KMS-11 (cell line): ENCODE results near the gene PTCH1.

Experiments used
- H2AFZ ChIP-seq: fragments of 200-600 bp; sonication (generic); 2 replicates; pipeline ENCODE4 v1.6.1; 2016; ENCODE audit warnings: antibody characterized with exemption, mixed run types, low read depth
- H3K27ac ChIP-seq: fragments of 200-600 bp; sonication (generic); 2 replicates; pipeline ENCODE4 v1.6.1; 2016; ENCODE audit warnings: mild to moderate bottlenecking, mixed run types
- H3K27me3 ChIP-seq: fragments of 200-600 bp; sonication (generic); 2 replicates; pipeline ENCODE4 v1.6.1; 2017; ENCODE audit warnings: mild to moderate bottlenecking, low read depth, mixed run types, moderate library complexity; ENCODE audit not compliant: insufficient read depth
- H3K36me3 ChIP-seq: fragments of 200-600 bp; sonication (generic); 2 replicates; pipeline ENCODE4 v1.6.1; 2017; ENCODE audit warnings: mild to moderate bottlenecking, mixed run types; ENCODE audit not compliant: insufficient read depth
- H3K4me1 ChIP-seq: fragments of 200-600 bp; sonication (generic); 2 replicates; pipeline ENCODE4 v1.6.1; 2016; ENCODE audit warnings: mild to moderate bottlenecking, low read depth, mixed run types; ENCODE audit not compliant: poor library complexity, severe bottlenecking
- H3K4me2 ChIP-seq: fragments of 200-600 bp; sonication (generic); 2 replicates; pipeline ENCODE4 v1.7.0; 2016; ENCODE audit warnings: mild to moderate bottlenecking, mixed run types
- H3K4me3 ChIP-seq: fragments of 200-600 bp; sonication (generic); IDR thresholded peaks from 2 replicates; pipeline ENCODE4 v1.6.1; 2017; ENCODE audit warnings: low read depth, low read length, mixed read lengths; ENCODE audit not compliant: insufficient read depth
- H3K79me2 ChIP-seq: fragments of 200-600 bp; sonication (generic); 2 replicates; pipeline ENCODE4 v1.6.1; 2016; ENCODE audit warnings: low read depth, mixed run types; ENCODE audit not compliant: insufficient read depth
- H3K9ac ChIP-seq: fragments of 200-600 bp; sonication (generic); 2 replicates; pipeline ENCODE4 v1.6.1; 2016; ENCODE audit warnings: mild to moderate bottlenecking, mixed run types
- H4K20me1 ChIP-seq: fragments of 200-600 bp; sonication (generic); 2 replicates; pipeline ENCODE4 v1.6.1; 2016; ENCODE audit warnings: mild to moderate bottlenecking, mixed run types; ENCODE audit not compliant: insufficient read depth
- TF ChIP-seq, protein P1 (sequence below): fragments of 200-600 bp; sonication (generic); conservative IDR thresholded peaks from 2 replicates; pipeline ENCODE4 v1.6.1; 2017; ENCODE audit warnings: low read depth, mild to moderate bottlenecking, antibody characterized with exemption, low read length, moderate library complexity, mixed read lengths

PTCH1 gene

DNA sequence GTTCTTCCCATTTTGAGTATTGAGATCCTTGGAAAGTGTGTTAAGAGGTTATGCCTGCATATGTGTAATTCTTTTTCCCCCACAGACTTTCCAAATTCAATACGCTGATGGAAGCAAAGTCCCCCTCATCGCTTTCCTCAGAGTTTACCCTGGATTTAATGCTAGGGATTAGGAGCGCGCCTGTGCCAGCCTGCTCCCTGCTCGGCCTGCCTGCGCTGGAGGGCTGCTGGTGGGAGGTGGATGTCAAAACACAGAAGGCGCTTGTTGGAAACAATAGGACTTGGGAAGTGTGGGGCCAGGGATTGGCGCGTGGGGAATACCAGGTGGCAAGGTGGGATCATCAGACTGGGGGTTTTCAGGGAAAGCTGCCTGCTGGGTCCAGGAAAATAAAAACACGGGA is 39.8 kb upstream of the PTCH1 start:
- H3K27me3 ChIP-seq, result no peaks in the 10 kb centered on the region
- TF ChIP-seq, protein P1, sequence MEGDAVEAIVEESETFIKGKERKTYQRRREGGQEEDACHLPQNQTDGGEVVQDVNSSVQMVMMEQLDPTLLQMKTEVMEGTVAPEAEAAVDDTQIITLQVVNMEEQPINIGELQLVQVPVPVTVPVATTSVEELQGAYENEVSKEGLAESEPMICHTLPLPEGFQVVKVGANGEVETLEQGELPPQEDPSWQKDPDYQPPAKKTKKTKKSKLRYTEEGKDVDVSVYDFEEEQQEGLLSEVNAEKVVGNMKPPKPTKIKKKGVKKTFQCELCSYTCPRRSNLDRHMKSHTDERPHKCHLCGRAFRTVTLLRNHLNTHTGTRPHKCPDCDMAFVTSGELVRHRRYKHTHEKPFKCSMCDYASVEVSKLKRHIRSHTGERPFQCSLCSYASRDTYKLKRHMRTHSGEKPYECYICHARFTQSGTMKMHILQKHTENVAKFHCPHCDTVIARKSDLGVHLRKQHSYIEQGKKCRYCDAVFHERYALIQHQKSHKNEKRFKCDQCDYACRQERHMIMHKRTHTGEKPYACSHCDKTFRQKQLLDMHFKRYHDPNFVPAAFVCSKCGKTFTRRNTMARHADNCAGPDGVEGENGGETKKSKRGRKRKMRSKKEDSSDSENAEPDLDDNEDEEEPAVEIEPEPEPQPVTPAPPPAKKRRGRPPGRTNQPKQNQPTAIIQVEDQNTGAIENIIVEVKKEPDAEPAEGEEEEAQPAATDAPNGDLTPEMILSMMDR, result no peak

DNA sequence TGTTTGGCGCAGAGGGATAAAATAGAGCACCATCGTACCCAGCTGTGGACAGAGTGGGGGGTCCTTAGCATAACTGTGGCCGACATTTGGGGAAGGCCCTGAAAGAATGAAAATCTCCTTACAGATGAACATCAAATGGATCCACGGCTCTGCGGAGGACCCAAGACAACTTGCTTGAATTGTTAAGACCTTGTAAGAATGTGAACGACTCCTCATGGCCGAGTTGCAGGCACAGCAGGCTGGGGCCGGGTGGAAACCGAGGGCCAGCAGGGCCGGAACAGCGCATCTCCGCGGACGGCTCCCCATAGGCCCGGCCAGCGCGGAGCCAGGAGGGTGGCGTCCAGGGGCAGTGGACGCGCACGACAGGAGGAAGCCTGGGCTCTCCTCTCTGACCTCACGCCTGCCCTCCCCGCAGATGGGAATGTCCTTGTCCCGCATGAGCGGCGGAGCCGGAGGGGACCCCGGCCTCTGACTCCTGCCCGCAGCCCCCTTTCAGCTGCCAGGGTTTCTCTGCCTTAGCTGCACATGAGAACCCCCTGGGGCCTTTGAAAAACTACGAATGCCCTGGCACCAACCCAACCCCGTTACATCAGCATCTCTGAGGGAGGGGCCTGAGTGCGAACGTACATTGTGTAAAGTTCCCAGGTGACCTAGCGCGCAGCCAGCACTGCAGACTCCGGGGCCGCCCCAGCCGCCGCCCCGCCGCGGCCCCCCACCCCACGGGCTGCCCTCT is 36.2 kb upstream of the PTCH1 start:
- no peak overlapping the region for H3K9ac ChIP-seq
- H3K27me3 ChIP-seq, result no peaks in the 10 kb centered on the region
- H3K4me3 ChIP-seq, result no peak overlapping the region

More for the DNA sequence above, 39.8 kb upstream of the PTCH1 start:
- H3K36me3 ChIP-seq, result no peaks in the 10 kb centered on the region
- no peak overlapping the region for H3K9ac ChIP-seq
- no peak overlapping the region for H3K4me3 ChIP-seq
- H3K4me1 ChIP-seq, result no peaks in the 10 kb centered on the region
- no peaks in the 10 kb centered on the region for H4K20me1 ChIP-seq
- H3K4me2 ChIP-seq, result no peak overlapping the region
- H2AFZ ChIP-seq, result no peak overlapping the region
- no peaks in the 10 kb centered on the region for H3K79me2 ChIP-seq
- no peak overlapping the region for H3K27ac ChIP-seq

DNA sequence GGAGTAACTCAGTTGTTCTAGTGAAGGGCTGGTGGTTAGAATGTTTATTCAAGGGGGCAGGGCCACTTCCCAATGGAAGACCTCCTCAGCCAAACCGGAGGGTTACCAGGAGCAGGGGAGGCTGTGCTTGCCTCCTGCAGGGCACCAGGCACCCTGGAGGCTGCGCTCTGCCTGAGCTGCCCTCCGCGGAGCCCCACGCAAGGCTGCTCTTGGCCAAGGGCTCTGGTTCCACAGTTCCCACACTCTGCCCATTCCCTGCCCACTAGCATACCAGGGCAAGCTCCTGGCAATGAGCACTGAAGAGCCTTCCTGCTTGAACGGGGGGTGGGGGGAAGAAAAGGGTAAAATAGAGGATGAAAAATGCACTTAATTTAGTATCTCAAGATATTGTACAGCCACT is 35.5 kb upstream of the PTCH1 start:
- TF ChIP-seq, protein P1, result no peak
- Histone ChIP-seq H3K27me3 (no peaks in the 10 kb centered on the region), H3K27ac (no peak overlapping the region), H3K4me3 (no peak overlapping the region), H3K36me3 (no peaks in the 10 kb centered on the region), H3K79me2 (no peaks in the 10 kb centered on the region), H3K4me2 (no peak overlapping the region), H3K4me1 (no peaks in the 10 kb centered on the region), H2AFZ (no peak overlapping the region), H4K20me1 (no peaks in the 10 kb centered on the region), H3K9ac (no peak overlapping the region)

More for the DNA sequence above, 36.2 kb upstream of the PTCH1 start:
- H3K4me1 ChIP-seq, result no peaks in the 10 kb centered on the region
- TF ChIP-seq, protein P1, result no peak
- no peaks in the 10 kb centered on the region for H3K79me2 ChIP-seq
- H3K27ac ChIP-seq, result no peak overlapping the region
- H2AFZ ChIP-seq, result no peak overlapping the region
- no peak overlapping the region for H3K4me2 ChIP-seq
- no peaks in the 10 kb centered on the region for H3K36me3 ChIP-seq
- no peaks in the 10 kb centered on the region for H4K20me1 ChIP-seq

DNA sequence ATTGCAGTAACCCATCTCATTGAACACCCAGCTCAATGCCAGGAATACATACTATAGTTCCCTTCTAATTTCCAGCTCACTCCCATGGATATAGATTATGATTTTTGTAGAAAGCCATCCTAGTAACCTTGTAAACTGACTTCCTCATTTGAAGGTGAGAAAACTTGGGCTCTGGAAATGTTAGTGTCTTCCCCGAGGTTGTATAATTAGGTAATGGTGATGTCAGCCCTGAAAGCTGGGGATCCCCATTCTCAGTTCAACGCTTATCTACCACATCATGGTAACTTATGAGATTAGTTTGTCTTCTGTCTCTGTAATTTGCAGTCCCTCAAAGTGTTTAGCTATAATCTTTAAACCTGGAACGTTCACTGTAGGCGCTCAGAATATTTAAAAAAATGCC is 34.6 kb upstream of the PTCH1 start:
- H3K27ac ChIP-seq, result no peak overlapping the region
- H3K79me2 ChIP-seq, result no peaks in the 10 kb centered on the region
- H3K4me2 ChIP-seq, result no peak overlapping the region
- H3K9ac ChIP-seq, result no peak overlapping the region
- no peaks in the 10 kb centered on the region for H3K27me3 ChIP-seq
- TF ChIP-seq, protein P1, result no peak
- no peaks in the 10 kb centered on the region for H3K36me3 ChIP-seq
- no peak overlapping the region for H3K4me3 ChIP-seq
- no peak overlapping the region for H2AFZ ChIP-seq
- no peaks in the 10 kb centered on the region for H3K4me1 ChIP-seq
- H4K20me1 ChIP-seq, result no peaks in the 10 kb centered on the region
